ENCODE data around the gene TNPO3. TPM values are rescaled to one million over a fixed set of nuclear protein-coding genes. Genes with fewer than 3 reads are reported as not detected.

TNPO3 gene
- total RNA-seq, 1 experiment from 2014 or later: 58.5 TPM

DNA sequence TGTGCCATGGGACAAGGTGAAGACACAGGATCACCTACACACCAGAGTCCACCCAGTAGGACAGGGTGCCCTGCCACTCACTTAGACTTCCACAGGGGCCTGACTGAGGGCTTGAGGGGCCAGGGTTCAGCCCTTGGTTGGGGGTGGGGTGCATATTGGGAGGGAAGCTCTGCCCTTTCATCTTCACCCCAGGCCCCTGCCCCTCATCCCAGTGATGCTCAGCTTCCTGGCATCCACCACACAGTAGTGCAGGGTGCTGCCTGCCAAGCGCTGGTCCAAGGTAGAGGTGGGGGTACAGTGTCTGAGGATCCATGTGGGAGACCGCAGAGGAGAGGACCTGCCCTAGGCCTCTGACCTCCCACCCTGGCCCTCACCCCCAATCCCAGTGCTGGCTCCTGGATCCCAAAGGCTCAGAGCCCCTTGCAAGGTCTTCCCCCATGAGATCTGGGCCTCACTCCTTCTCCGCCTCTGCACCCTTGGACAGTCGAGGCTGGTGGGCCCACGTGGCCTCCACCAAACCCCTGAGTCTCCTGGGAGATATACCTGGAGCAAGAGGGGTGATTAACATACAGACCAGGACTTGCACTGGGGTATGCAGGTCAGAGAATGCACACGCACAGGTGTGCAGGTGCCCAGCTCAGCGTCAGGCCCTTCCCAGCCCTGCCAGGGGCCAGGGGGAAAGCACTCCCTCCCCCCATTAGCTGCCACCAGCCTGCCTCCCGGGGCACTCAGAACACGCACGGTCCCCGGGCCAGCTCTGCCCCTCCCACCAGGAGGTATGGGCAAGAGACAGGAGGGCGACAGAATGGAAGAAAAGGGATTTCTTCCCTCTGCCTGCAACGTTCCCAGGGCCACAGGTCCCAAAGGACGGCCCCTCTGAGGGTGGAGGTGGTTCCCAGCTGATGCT lies 125.8 kb downstream of the TNPO3 start:
- Histone ChIP-seq H3K9ac (ENCODE audit: low read length) (no peak overlapping the region), H4K20me1 (ENCODE audit: insufficient read depth) (no peaks in the 10 kb centered on the region), H3K4me2 (ENCODE audit: low read length) (no peak overlapping the region), H3K27me3 (ENCODE audit: insufficient read depth, low read length) (no peaks in the 10 kb centered on the region), H3K9me3 (ENCODE audit: control insufficient read depth in 1 of 2, insufficient read depth in 1 of 2, low read depth in 1 of 2, low read length in 2 of 2) (no peaks in the 10 kb centered on the region), H3K36me3 (ENCODE audit: control insufficient read depth in 1 of 2, insufficient read depth in 2 of 2, low read length in 2 of 2) (no peaks in the 10 kb centered on the region), H3K27ac (ENCODE audit: low read depth, low read length) (no peak overlapping the region), H3K4me3 (replicated peaks in 1 of 2; ENCODE audit: low read depth in 1 of 2, low read length in 2 of 2) (no peak overlapping the region), H2AFZ (ENCODE audit: low read depth, low read length, poor library complexity, severe bottlenecking) (no peak overlapping the region), H3K79me2 (ENCODE audit: insufficient read depth, low read length) (no peaks in the 10 kb centered on the region), H3K4me1 (ENCODE audit: control insufficient read depth in 1 of 2, insufficient read depth in 2 of 2, low read length in 2 of 2) (no peaks in the 10 kb centered on the region), H3K9me2 (ENCODE audit: insufficient read depth) (no peaks in the 10 kb centered on the region)
- POLR2A ChIA-PET: no interaction called here
- ATAC-seq (no peak), DNase-seq (ENCODE audit: low read depth, low spot score) (no peak)
- BruUV-seq (replicated peaks): no TSS peak
- CTCF ChIA-PET: no interaction called here
- intact Hi-C loops (cut with micrococcal nuclease): no loop called here
- no peak for TF ChIP-seq EZH2 (IDR thresholded peaks at IDR 0.05)
- no peak for TF ChIP-seq EGR1 (IDR thresholded peaks at IDR 0.05; ENCODE audit: low read depth)
- TF ChIP-seq JUND (IDR thresholded peaks at IDR 0.05): no peak
- no peak for TF ChIP-seq CBX3 (IDR thresholded peaks at IDR 0.05; ENCODE audit: low read depth)
- no peak for TF ChIP-seq SIN3A (IDR thresholded peaks at IDR 0.05; ENCODE audit: low read depth)
- RAD21 ChIA-PET (ENCODE audit: low non-redundant PET in 1 of 2, low total read pairs in 2 of 2, uncharacterized antibody in 2 of 2, unreplicated experiment in 2 of 2): no interaction called here

- ChIA-PET RAD21 (ENCODE audit: low non-redundant PET in 1 of 2, low total read pairs in 2 of 2, uncharacterized antibody in 2 of 2, unreplicated experiment in 2 of 2) (no interaction called here), CTCF (no interaction called here), POLR2A (no interaction called here)
- Histone ChIP-seq H3K4me2 (ENCODE audit: low read length) (no peak overlapping the region), H3K36me3 (ENCODE audit: control insufficient read depth in 1 of 2, insufficient read depth in 2 of 2, low read length in 2 of 2) (no peaks in the 10 kb centered on the region), H3K27me3 (ENCODE audit: insufficient read depth, low read length) (no peaks in the 10 kb centered on the region), H3K9ac (ENCODE audit: low read length) (no peak overlapping the region), H3K27ac (ENCODE audit: low read depth, low read length) (no peak overlapping the region), H3K4me1 (ENCODE audit: control insufficient read depth in 1 of 2, insufficient read depth in 2 of 2, low read length in 2 of 2) (no peaks in the 10 kb centered on the region), H3K9me2 (ENCODE audit: insufficient read depth) (no peaks in the 10 kb centered on the region), H3K4me3 (replicated peaks in 1 of 2; ENCODE audit: low read depth in 1 of 2, low read length in 2 of 2) (no peak overlapping the region), H4K20me1 (ENCODE audit: insufficient read depth) (no peaks in the 10 kb centered on the region), H3K79me2 (ENCODE audit: insufficient read depth, low read length) (no peaks in the 10 kb centered on the region), H2AFZ (ENCODE audit: low read depth, low read length, poor library complexity, severe bottlenecking) (no peak overlapping the region), H3K9me3 (ENCODE audit: control insufficient read depth in 1 of 2, insufficient read depth in 1 of 2, low read depth in 1 of 2, low read length in 2 of 2) (no peaks in the 10 kb centered on the region)
- BruUV-seq (replicated peaks): no TSS peak
- ATAC-seq (peak; percentile 57), DNase-seq (ENCODE audit: low read depth, low spot score) (no peak)
- TF ChIP-seq, protein P1, sequence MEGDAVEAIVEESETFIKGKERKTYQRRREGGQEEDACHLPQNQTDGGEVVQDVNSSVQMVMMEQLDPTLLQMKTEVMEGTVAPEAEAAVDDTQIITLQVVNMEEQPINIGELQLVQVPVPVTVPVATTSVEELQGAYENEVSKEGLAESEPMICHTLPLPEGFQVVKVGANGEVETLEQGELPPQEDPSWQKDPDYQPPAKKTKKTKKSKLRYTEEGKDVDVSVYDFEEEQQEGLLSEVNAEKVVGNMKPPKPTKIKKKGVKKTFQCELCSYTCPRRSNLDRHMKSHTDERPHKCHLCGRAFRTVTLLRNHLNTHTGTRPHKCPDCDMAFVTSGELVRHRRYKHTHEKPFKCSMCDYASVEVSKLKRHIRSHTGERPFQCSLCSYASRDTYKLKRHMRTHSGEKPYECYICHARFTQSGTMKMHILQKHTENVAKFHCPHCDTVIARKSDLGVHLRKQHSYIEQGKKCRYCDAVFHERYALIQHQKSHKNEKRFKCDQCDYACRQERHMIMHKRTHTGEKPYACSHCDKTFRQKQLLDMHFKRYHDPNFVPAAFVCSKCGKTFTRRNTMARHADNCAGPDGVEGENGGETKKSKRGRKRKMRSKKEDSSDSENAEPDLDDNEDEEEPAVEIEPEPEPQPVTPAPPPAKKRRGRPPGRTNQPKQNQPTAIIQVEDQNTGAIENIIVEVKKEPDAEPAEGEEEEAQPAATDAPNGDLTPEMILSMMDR (IDR thresholded peaks at IDR 0.05 in 2 of 3, conservative IDR thresholded peaks at IDR 0.05 in 1 of 3; ENCODE audit: borderline replicate concordance in 1 of 3, insufficient read depth in 1 of 3, low read depth in 2 of 3, low read length in 2 of 3): 0 out of 6 replicates have a peak, but pooled peaks of 1 of the 3 experiments have one; percentile 12
- TF ChIP-seq ZBTB33 (IDR thresholded peaks at IDR 0.05; ENCODE audit: extremely low read depth, insufficient replicate concordance, low read length) (no peak), EGR1 (IDR thresholded peaks at IDR 0.05; ENCODE audit: low read depth) (no peak), SP1 (IDR thresholded peaks at IDR 0.05; ENCODE audit: low read depth) (no peak)
- intact Hi-C loops (cut with micrococcal nuclease): no loop called here
Measured at GRCh38 chr7:128928159-128928813, 126.6 kb downstream of the TNPO3 start.
